ENCODE data around the gene ARHGAP24.

ARHGAP24 gene

DNA sequence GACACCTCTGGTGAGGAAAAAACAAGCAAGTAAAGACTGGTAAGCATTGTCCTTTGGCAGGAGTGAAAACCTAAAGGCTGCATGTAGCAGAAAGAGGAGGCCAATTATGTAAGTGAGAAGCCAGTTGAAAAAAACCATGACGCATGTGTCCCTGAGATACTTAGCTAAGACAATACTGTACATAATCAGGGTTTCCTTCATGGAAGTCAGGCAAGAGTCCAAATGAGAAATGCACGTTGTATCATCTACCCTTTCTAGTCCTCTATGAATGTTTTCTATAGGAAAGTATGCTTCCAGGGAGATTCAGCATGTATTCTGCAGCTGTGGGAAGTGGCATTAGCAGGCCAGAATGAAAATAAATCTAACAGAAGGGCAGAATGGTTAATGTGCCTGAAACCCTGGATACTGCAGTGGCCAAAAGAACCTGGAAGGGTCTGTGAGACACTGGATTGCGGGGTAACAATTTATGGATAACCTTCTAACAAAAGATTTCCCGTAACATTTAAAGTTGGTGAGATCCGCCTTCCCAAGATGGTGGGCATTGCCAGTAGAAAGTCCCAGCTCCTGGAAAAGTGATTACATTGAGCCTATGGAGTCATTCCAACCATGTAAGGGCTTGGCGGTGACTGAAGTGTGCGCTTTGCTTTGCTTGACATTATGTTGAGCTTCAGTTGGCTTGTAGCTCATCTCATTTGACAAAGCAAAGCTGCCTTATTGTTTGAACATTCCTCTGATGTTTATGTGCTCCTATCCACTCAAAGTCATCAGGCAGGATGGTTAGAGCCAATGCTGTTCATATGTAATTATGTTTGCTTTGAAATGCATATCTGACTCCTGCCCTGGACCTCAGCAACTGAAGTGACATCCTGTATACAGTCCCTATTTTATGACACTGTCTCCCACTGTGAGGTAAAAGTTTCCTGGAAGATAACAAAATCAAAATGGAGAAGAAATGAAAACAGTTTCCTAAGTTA lies 200.4 kb downstream of the ARHGAP24 start:
- H3K23ac ChIP-seq (ENCODE audit: low read length): no peak overlapping the region
- no peak overlapping the region for H3K4me3 ChIP-seq (ENCODE audit: low read length)
- no peak overlapping the region for H2AK5ac ChIP-seq (ENCODE audit: low read length)
- WGBS (ENCODE audit: extremely low coverage, insufficient coverage, low lambda C conversion rate): no CpG with 5 or more reads among the region's 7 CpGs
- no peak overlapping the region for H3K4ac ChIP-seq (ENCODE audit: low read depth, low read length)
- H3K79me1 ChIP-seq (ENCODE audit: low read length): no peaks in the 10 kb centered on the region
- H3K4me1 ChIP-seq (ENCODE audit: control insufficient read depth, low read depth, low read length): no peaks in the 10 kb centered on the region
- no peak overlapping the region for H4K8ac ChIP-seq (ENCODE audit: low read depth, low read length)
- no peak overlapping the region for H3K4me2 ChIP-seq (ENCODE audit: low read length)
- no peak overlapping the region for H2BK120ac ChIP-seq (ENCODE audit: low read depth, low read length)
- DNase-seq: no peak
- no peak overlapping the region for H2BK15ac ChIP-seq (replicated peaks; ENCODE audit: low read depth)
- H3K9ac ChIP-seq (ENCODE audit: low read length): no peak overlapping the region
- no peaks in the 10 kb centered on the region for H3K27me3 ChIP-seq (ENCODE audit: insufficient read depth, low read length, poor library complexity)
- no peaks in the 10 kb centered on the region for H3K79me2 ChIP-seq (ENCODE audit: control insufficient read depth, insufficient read depth, low read length)
- H3K27ac ChIP-seq (ENCODE audit: low read depth, low read length): no peak overlapping the region
- no peak overlapping the region for H2BK5ac ChIP-seq (ENCODE audit: low read length)
- no peaks in the 10 kb centered on the region for H3K36me3 ChIP-seq (ENCODE audit: control insufficient read depth, insufficient read depth, low read length)
- no peak overlapping the region for H3K18ac ChIP-seq (ENCODE audit: low read length)
- H4K5ac ChIP-seq (ENCODE audit: low read length): no peak overlapping the region
- no peak overlapping the region for H3K56ac ChIP-seq (ENCODE audit: low read length)

DNA sequence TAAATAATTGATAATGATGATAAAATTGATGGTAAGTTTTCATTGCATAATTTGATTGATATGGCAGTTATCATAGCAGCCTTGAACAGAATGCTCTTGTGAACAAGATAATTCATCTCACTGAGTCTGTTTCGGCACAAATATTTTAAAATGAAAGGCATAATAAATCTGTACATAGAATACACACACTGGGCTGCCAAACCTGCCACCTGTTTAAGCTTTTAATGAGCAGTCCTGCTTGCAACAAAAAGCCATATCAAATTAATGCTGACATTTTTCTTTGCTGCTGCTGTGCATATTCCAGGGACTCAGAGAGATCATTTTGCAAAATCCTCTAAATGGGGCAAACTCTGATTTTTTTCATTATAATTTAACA lies 201.1 kb downstream of the ARHGAP24 start:
- Histone ChIP-seq H3K4me2 (ENCODE audit: low read length) (no peak overlapping the region), H3K79me2 (ENCODE audit: control insufficient read depth, insufficient read depth, low read length) (no peaks in the 10 kb centered on the region), H3K4me3 (ENCODE audit: low read length) (no peak overlapping the region), H4K8ac (ENCODE audit: low read depth, low read length) (no peak overlapping the region), H3K4ac (ENCODE audit: low read depth, low read length) (no peak overlapping the region), H3K4me1 (ENCODE audit: control insufficient read depth, low read depth, low read length) (no peaks in the 10 kb centered on the region), H3K36me3 (ENCODE audit: control insufficient read depth, insufficient read depth, low read length) (no peaks in the 10 kb centered on the region), H2AK5ac (ENCODE audit: low read length) (no peak overlapping the region), H3K56ac (ENCODE audit: low read length) (no peak overlapping the region), H3K27ac (ENCODE audit: low read depth, low read length) (no peak overlapping the region), H2BK5ac (ENCODE audit: low read length) (no peak overlapping the region), H2BK15ac (replicated peaks; ENCODE audit: low read depth) (no peak overlapping the region), H3K23ac (ENCODE audit: low read length) (no peak overlapping the region), H3K79me1 (ENCODE audit: low read length) (no peaks in the 10 kb centered on the region), H2BK120ac (ENCODE audit: low read depth, low read length) (no peak overlapping the region), H3K18ac (ENCODE audit: low read length) (no peak overlapping the region), H3K27me3 (ENCODE audit: insufficient read depth, low read length, poor library complexity) (no peaks in the 10 kb centered on the region), H3K9ac (ENCODE audit: low read length) (no peak overlapping the region), H4K5ac (ENCODE audit: low read length) (no peak overlapping the region)
- DNase-seq: no peak
- WGBS (ENCODE audit: extremely low coverage, insufficient coverage, low lambda C conversion rate): no CpG with 5 or more reads among the region's 1 CpG

DNA sequence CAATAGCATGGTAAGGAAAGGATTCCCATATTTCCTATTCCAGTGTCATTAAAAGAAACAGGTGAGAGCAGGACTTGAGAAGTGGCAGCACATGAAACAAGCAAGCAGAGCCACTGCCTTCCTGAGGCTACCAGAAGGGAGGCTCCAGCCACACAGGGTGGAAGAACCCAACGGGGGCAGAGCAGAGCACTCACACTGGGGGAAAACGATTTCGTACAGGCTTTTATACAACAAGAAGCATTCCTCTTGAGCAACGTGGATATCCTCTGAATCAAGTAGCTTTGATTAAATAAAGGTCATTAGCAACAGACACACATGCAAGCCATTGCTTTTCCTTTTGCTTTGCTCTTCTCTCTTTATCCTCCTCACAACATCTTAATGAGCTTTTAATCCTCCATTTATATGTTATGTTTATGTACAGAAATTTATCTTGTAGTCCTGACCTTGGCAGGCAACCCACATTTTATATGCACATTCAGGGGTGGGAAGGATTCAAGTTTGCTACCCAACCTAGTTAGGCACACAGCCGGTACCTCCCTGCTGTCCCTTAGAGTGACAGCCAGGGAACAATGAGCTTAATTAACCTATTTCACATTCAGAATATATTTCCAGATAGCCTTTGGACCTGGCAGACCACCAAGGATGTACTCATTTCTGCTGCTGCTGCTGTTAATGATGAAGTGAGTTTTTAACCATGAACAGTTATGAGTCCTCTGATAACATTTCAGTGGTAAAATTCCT lies 202.1 kb downstream of the ARHGAP24 start:
- H2BK15ac ChIP-seq (replicated peaks; ENCODE audit: low read depth): no peak overlapping the region
- no peak overlapping the region for H3K18ac ChIP-seq (ENCODE audit: low read length)
- no peaks in the 10 kb centered on the region for H3K4me1 ChIP-seq (ENCODE audit: control insufficient read depth, low read depth, low read length)
- no peak overlapping the region for H2BK5ac ChIP-seq (ENCODE audit: low read length)
- H2AK5ac ChIP-seq (ENCODE audit: low read length): no peak overlapping the region
- no peak overlapping the region for H3K4ac ChIP-seq (ENCODE audit: low read depth, low read length)
- WGBS (ENCODE audit: extremely low coverage, insufficient coverage, low lambda C conversion rate): no CpG with 5 or more reads among the region's 5 CpGs
- no peak overlapping the region for H2BK120ac ChIP-seq (ENCODE audit: low read depth, low read length)
- H4K8ac ChIP-seq (ENCODE audit: low read depth, low read length): no peak overlapping the region
- H3K56ac ChIP-seq (ENCODE audit: low read length): no peak overlapping the region
- H3K4me3 ChIP-seq (ENCODE audit: low read length): no peak overlapping the region
- H4K5ac ChIP-seq (ENCODE audit: low read length): no peak overlapping the region
- H3K79me2 ChIP-seq (ENCODE audit: control insufficient read depth, insufficient read depth, low read length): no peaks in the 10 kb centered on the region
- no peak overlapping the region for H3K27ac ChIP-seq (ENCODE audit: low read depth, low read length)
- H3K4me2 ChIP-seq (ENCODE audit: low read length): no peak overlapping the region
- no peaks in the 10 kb centered on the region for H3K79me1 ChIP-seq (ENCODE audit: low read length)
- no peaks in the 10 kb centered on the region for H3K36me3 ChIP-seq (ENCODE audit: control insufficient read depth, insufficient read depth, low read length)
- no peaks in the 10 kb centered on the region for H3K27me3 ChIP-seq (ENCODE audit: insufficient read depth, low read length, poor library complexity)
- no peak overlapping the region for H3K9ac ChIP-seq (ENCODE audit: low read length)
- H3K23ac ChIP-seq (ENCODE audit: low read length): no peak overlapping the region
- no peak for DNase-seq

DNA sequence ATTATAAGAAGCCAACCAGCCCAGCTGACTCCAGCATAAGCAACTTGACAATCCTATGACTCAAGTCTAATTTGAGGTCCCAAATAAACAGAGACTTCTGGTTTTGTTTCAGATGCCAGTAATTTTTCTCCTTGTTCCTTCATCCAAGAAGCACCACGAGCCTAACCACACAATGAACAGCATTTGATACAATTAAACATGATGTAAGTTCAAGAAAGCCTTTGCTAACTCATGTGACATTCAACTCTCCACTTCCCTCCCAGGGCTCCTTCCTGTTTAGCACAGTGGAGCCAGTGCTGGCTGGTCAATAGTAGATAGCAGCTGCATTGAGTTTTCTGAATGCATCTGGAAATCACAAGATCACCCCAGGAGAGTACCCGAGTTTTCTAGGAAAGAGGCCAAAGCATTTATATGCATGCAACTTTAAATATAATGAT lies 206.3 kb downstream of the ARHGAP24 start:
- WGBS (ENCODE audit: extremely low coverage, insufficient coverage, low lambda C conversion rate): no CpG with 5 or more reads among the region's 2 CpGs

DNA sequence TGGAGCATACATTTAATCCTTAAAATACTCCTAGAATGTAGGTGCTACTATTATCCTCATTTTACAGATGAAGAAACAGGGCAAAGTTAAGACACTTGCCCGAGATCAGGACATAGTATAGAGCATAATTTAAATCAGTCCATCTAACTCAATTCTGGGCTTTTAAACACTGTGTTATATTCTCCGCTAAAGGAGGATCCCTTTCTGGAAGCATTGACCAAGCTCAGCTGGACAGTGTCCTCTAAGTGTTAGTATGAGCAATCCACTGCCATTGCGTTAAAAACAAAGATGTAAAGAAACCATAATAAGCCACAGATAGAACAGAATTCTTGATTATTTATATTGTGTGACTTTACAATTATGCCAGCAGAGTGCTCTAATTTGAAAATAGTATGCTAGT lies 207.0 kb downstream of the ARHGAP24 start:
- Histone ChIP-seq H3K18ac (ENCODE audit: low read length) (no peak overlapping the region), H3K4me3 (ENCODE audit: low read length) (no peak overlapping the region), H2BK15ac (replicated peaks; ENCODE audit: low read depth) (no peak overlapping the region), H2BK120ac (ENCODE audit: low read depth, low read length) (no peak overlapping the region), H4K8ac (ENCODE audit: low read depth, low read length) (no peak overlapping the region), H3K79me1 (ENCODE audit: low read length) (no peaks in the 10 kb centered on the region), H3K36me3 (ENCODE audit: control insufficient read depth, insufficient read depth, low read length) (no peaks in the 10 kb centered on the region), H4K5ac (ENCODE audit: low read length) (no peak overlapping the region), H3K27ac (ENCODE audit: low read depth, low read length) (no peak overlapping the region), H3K4ac (ENCODE audit: low read depth, low read length) (no peak overlapping the region), H3K4me1 (ENCODE audit: control insufficient read depth, low read depth, low read length) (no peaks in the 10 kb centered on the region), H3K79me2 (ENCODE audit: control insufficient read depth, insufficient read depth, low read length) (no peaks in the 10 kb centered on the region), H3K56ac (ENCODE audit: low read length) (no peak overlapping the region), H2AK5ac (ENCODE audit: low read length) (no peak overlapping the region), H3K23ac (ENCODE audit: low read length) (no peak overlapping the region), H3K27me3 (ENCODE audit: insufficient read depth, low read length, poor library complexity) (no peaks in the 10 kb centered on the region), H3K4me2 (ENCODE audit: low read length) (no peak overlapping the region), H3K9ac (ENCODE audit: low read length) (no peak overlapping the region), H2BK5ac (ENCODE audit: low read length) (no peak overlapping the region)
- DNase-seq: no peak
- WGBS (ENCODE audit: extremely low coverage, insufficient coverage, low lambda C conversion rate): no CpG with 5 or more reads among the region's 3 CpGs

More for the DNA sequence above, 206.3 kb downstream of the ARHGAP24 start:
- Histone ChIP-seq H2BK15ac (replicated peaks; ENCODE audit: low read depth) (no peak overlapping the region), H3K4me3 (ENCODE audit: low read length) (no peak overlapping the region), H3K27ac (ENCODE audit: low read depth, low read length) (no peak overlapping the region), H3K27me3 (ENCODE audit: insufficient read depth, low read length, poor library complexity) (no peaks in the 10 kb centered on the region), H3K4me2 (ENCODE audit: low read length) (no peak overlapping the region), H3K56ac (ENCODE audit: low read length) (no peak overlapping the region), H2BK120ac (ENCODE audit: low read depth, low read length) (no peak overlapping the region), H3K79me1 (ENCODE audit: low read length) (no peaks in the 10 kb centered on the region), H3K36me3 (ENCODE audit: control insufficient read depth, insufficient read depth, low read length) (no peaks in the 10 kb centered on the region), H2BK5ac (ENCODE audit: low read length) (no peak overlapping the region), H3K79me2 (ENCODE audit: control insufficient read depth, insufficient read depth, low read length) (no peaks in the 10 kb centered on the region), H3K18ac (ENCODE audit: low read length) (no peak overlapping the region), H3K23ac (ENCODE audit: low read length) (no peak overlapping the region), H3K9ac (ENCODE audit: low read length) (no peak overlapping the region), H3K4me1 (ENCODE audit: control insufficient read depth, low read depth, low read length) (no peaks in the 10 kb centered on the region), H3K4ac (ENCODE audit: low read depth, low read length) (no peak overlapping the region), H2AK5ac (ENCODE audit: low read length) (no peak overlapping the region), H4K8ac (ENCODE audit: low read depth, low read length) (no peak overlapping the region), H4K5ac (ENCODE audit: low read length) (no peak overlapping the region)
- DNase-seq: no peak

Data from mesendoderm (in vitro differentiated cells).